AG09309 (cell line): ENCODE measurements around the gene SLC39A13.

Source experiments
- DNase-seq: peaks from one replicate; pipeline ENCODE4 v3.0.0-alpha.2; 2010; ENCODE audit warnings: low read depth
- H3K4me3 ChIP-seq: 2 replicates; pipeline ENCODE4 v1.5.1; 2011; ENCODE audit warnings: mild to moderate bottlenecking, low read depth, low read length, moderate library complexity; ENCODE audit not compliant: control insufficient read depth
- CTCF ChIP-seq: IDR thresholded peaks from 2 replicates; pipeline ENCODE4 v1.5.1; 2011; ENCODE audit warnings: mild to moderate bottlenecking, low read depth, low read length, inconsistent platforms; ENCODE audit not compliant: insufficient read depth, control insufficient read depth; ENCODE audit errors: missing control alignments

SLC39A13 gene

GRCh38 chr11:47376525-47377371, 31.6 kb upstream of the SLC39A13 start:
- TF ChIP-seq CTCF = no peak
- DNase-seq = no peak
- no peak overlapping the region for H3K4me3 ChIP-seq

- no peak for TF ChIP-seq CTCF
- no peak overlapping the region for H3K4me3 ChIP-seq
- DNase-seq = no peak
Measured at GRCh38 chr11:47377571-47378009, 30.8 kb upstream of the SLC39A13 start.

- no peak for TF ChIP-seq CTCF
- DNase-seq = no peak
- H3K4me3 ChIP-seq = no peak within 1 kb of the TSS
Measured at GRCh38 chr11:47378010-47378835, 30.2 kb upstream of the SLC39A13 start, which contains the start of gene SPI1. TSS of gene SPI1 (minus strand) at chr11:47378547. CDS start at chr11:47378353, 194 bp downstream.

GRCh38 chr11:47378836-47379170, 29.6 kb upstream of the SLC39A13 start:
- TF ChIP-seq CTCF = no peak
- no peak for DNase-seq
- no peak overlapping the region for H3K4me3 ChIP-seq

- DNase-seq = no peak
- no peak for TF ChIP-seq CTCF
- no peak overlapping the region for H3K4me3 ChIP-seq
Measured at GRCh38 chr11:47379317-47379716, 29.1 kb upstream of the SLC39A13 start.

- TF ChIP-seq CTCF = no peak
- no peak for DNase-seq
- no peak overlapping the region for H3K4me3 ChIP-seq
Measured at GRCh38 chr11:47380078-47380477, 28.3 kb upstream of the SLC39A13 start.
